HepG2 (cell line): ENCODE data around the gene ARHGAP35. TPM values are rescaled to one million over a fixed set of nuclear protein-coding genes. Genes with fewer than 3 reads are reported as not detected.

Experiments used
- ATAC-seq: fragments of 200-7000 bp; cut with Tn5 transposase; 3 replicates; pipeline ENCODE4 v1.9.1; 2020; ENCODE audit warnings: mild to moderate bottlenecking, moderate library complexity
- BruUV-seq: library from RNA; stranded (reverse); fragments of 400-500 nt; replicated peaks from 2 replicates; lab custom pipeline; 2021; lab: Mats Ljungman, UMichigan
- CTCF ChIA-PET: fragments of 300-600 bp; formaldehyde crosslinking; extraction: SDS; loops from one replicate; lab custom pipeline; 2021; ENCODE audit warnings: low total read pairs, inconsistent platforms, low intra/inter-chr PET ratio; lab: Yijun Ruan, JAX
- POLR2A ChIA-PET: fragments of 350-600 bp; sonication (Branson Sonifier 250); formaldehyde crosslinking; loops from one replicate; lab custom pipeline; 2020; ENCODE audit warnings: antibody characterized with exemption, inconsistent platforms; lab: Yijun Ruan, JAX
- DNase-seq: peaks from one replicate; pipeline ENCODE4 v3.0.0-alpha.2; 2015; ENCODE audit warnings: low spot score
- FAIRE-seq: peaks from 3 replicates; lab custom pipeline; 2011; peaks lifted over from hg19 to GRCh38; lab: Jason Lieb, UNC
- H2AFZ ChIP-seq: one replicate; pipeline ENCODE4 v1.6.1; 2011; ENCODE audit warnings: low read length, inconsistent platforms
- H3K27ac ChIP-seq: fragments of 300-600 bp; 3 replicates; pipeline ENCODE4 v1.8.0; 2011; ENCODE audit warnings: mixed run types, mild to moderate bottlenecking, mixed read lengths, low read length, inconsistent platforms; ENCODE audit not compliant: insufficient read depth; ENCODE audit errors: extremely low read length
- H3K27me3 ChIP-seq, 2 experiments: fragments of 200-600 bp in 1 of 2; 2 replicates in 1 of 2; 3 replicates in 1 of 2; pipeline versions ENCODE4 v1.6.0 to v1.8.0; 2011; ENCODE audit warnings: low read length in 2 of 2, mild to moderate bottlenecking in 2 of 2, moderate library complexity in 2 of 2, inconsistent platforms in 1 of 2; ENCODE audit not compliant: insufficient read depth in 2 of 2, control insufficient read depth in 1 of 2
- H3K36me3 ChIP-seq, 2 experiments: fragments of 200-600 bp in 1 of 2; replicated peaks in 1 of 2; 2 replicates in 1 of 2; 3 replicates in 1 of 2; pipeline versions ENCODE4 v1.5.1 to v1.8.0; 2011; ENCODE audit warnings: low read length in 2 of 2, inconsistent platforms in 1 of 2; ENCODE audit not compliant: insufficient read depth in 2 of 2, control insufficient read depth in 1 of 2
- H3K4me1 ChIP-seq: 2 replicates; pipeline ENCODE4 v1.5.1; 2012; ENCODE audit warnings: low read length, inconsistent platforms; ENCODE audit not compliant: insufficient read depth
- H3K4me2 ChIP-seq: 2 replicates; pipeline ENCODE4 v1.6.0; 2011; ENCODE audit warnings: low read depth, low read length, inconsistent platforms
- H3K4me3 ChIP-seq, 3 experiments: fragments of 200-600 bp in 1 of 3; sonication (generic), shearing (Covaris generic) in 1 of 3; replicated peaks in 1 of 3; 2 replicates each; pipeline ENCODE4 v1.5.1; 2011 to 2016; ENCODE audit warnings: low read length in 3 of 3, inconsistent platforms in 2 of 3, low read depth in 2 of 3, mild to moderate bottlenecking in 2 of 3, control low read depth in 1 of 3, mixed read lengths in 1 of 3; ENCODE audit not compliant: insufficient read depth in 1 of 3
- H3K79me2 ChIP-seq: one replicate; pipeline ENCODE4 v1.6.1; 2011; ENCODE audit warnings: low read length, inconsistent platforms; ENCODE audit not compliant: insufficient read depth
- H3K9ac ChIP-seq: 2 replicates; pipeline ENCODE4 v1.6.0; 2011; ENCODE audit warnings: mild to moderate bottlenecking, low read depth, low read length, inconsistent platforms; ENCODE audit not compliant: insufficient read depth
- H3K9me3 ChIP-seq: 2 replicates; pipeline ENCODE4 v1.5.1; 2012; ENCODE audit warnings: mild to moderate bottlenecking, low read length
- H4K20me1 ChIP-seq: 2 replicates; pipeline ENCODE4 v1.6.0; 2011; ENCODE audit warnings: inconsistent platforms, mild to moderate bottlenecking, low read length, moderate library complexity; ENCODE audit not compliant: insufficient read depth
- ATF7-NPFF ChIP-seq: sonication (generic); formaldehyde crosslinking; IDR thresholded peaks from 2 replicates; pipeline ENCODE4 v1.8.1; 2023; ENCODE audit warnings: mild to moderate bottlenecking, low read depth, missing genetic modification reagents, moderate library complexity
- CBX2 ChIP-seq, 2 experiments: fragments of 200-600 bp in 1 of 2; sonication (generic); formaldehyde crosslinking in 1 of 2; IDR thresholded peaks; 2 replicates each; pipeline versions ENCODE4 v1.7.0 to v1.8.1; 2018 to 2022; ENCODE audit warnings: low read depth in 2 of 2, low read length in 1 of 2, mild to moderate bottlenecking in 1 of 2, missing genetic modification reagents in 1 of 2
- E2F1 ChIP-seq: sonication (generic); formaldehyde crosslinking; IDR thresholded peaks from 2 replicates; pipeline ENCODE4 v1.5.0; 2020; ENCODE audit warnings: missing genetic modification reagents
- FOXK1 ChIP-seq: sonication (generic); formaldehyde crosslinking; IDR thresholded peaks from 2 replicates; pipeline ENCODE4 v1.4.0; 2020; ENCODE audit warnings: low read depth, missing genetic modification reagents, borderline replicate concordance
- HNF4G ChIP-seq, 2 experiments: sonication (generic) in 1 of 2; formaldehyde crosslinking in 1 of 2; IDR thresholded peaks; 2 replicates each; pipeline versions ENCODE4 v1.4.0 to v1.6.1; 2011 to 2020; ENCODE audit warnings: borderline replicate concordance in 2 of 2, low read depth in 2 of 2, mild to moderate bottlenecking in 2 of 2, low read length in 1 of 2, missing genetic modification reagents in 1 of 2, moderate library complexity in 1 of 2
- MAX ChIP-seq: IDR thresholded peaks from 2 replicates; pipeline ENCODE4 v1.6.1; 2012; ENCODE audit warnings: inconsistent platforms
- MAZ ChIP-seq, 2 experiments: sonication (generic) in 1 of 2; formaldehyde crosslinking in 1 of 2; IDR thresholded peaks; 2 replicates each; pipeline versions ENCODE4 v1.5.0 to v1.6.1; 2012 to 2020; ENCODE audit warnings: low read depth in 2 of 2, mild to moderate bottlenecking in 2 of 2, borderline replicate concordance in 1 of 2, improper control_type of control experiment in 1 of 2, low read length in 1 of 2, missing genetic modification reagents in 1 of 2, moderate library complexity in 1 of 2
- MEIS2 ChIP-seq: sonication (generic); formaldehyde crosslinking; IDR thresholded peaks from 2 replicates; pipeline ENCODE4 v1.9.0; 2021; ENCODE audit warnings: mild to moderate bottlenecking, missing genetic modification reagents
- MXD3 ChIP-seq: IDR thresholded peaks from 2 replicates; pipeline ENCODE4 v1.6.1; 2016; ENCODE audit warnings: mild to moderate bottlenecking, missing biosample characterization, missing genetic modification reagents
- MYC ChIP-seq: sonication (generic); formaldehyde crosslinking; IDR thresholded peaks from 2 replicates; pipeline ENCODE4 v1.9.0; 2021; ENCODE audit warnings: missing genetic modification reagents, borderline replicate concordance
- YEATS4 ChIP-seq: sonication (generic); formaldehyde crosslinking; IDR thresholded peaks from 2 replicates; pipeline ENCODE4 v1.4.0; 2020; ENCODE audit warnings: missing genetic modification reagents, borderline replicate concordance
- ZNF121 ChIP-seq: sonication (generic); formaldehyde crosslinking; IDR thresholded peaks from 2 replicates; pipeline ENCODE4 v1.5.0; 2020; ENCODE audit warnings: mild to moderate bottlenecking, missing genetic modification reagents
- ZNF354B ChIP-seq: sonication (generic); formaldehyde crosslinking; IDR thresholded peaks from 2 replicates; pipeline ENCODE4 v1.8.0; 2022; ENCODE audit warnings: mild to moderate bottlenecking, missing genetic modification reagents
- ZNF550 ChIP-seq: sonication (generic); formaldehyde crosslinking; IDR thresholded peaks from 2 replicates; pipeline ENCODE4 v1.4.0; 2020; ENCODE audit warnings: mild to moderate bottlenecking, missing genetic modification reagents, borderline replicate concordance
- ZNF766 ChIP-seq: sonication (generic); formaldehyde crosslinking; IDR thresholded peaks from 2 replicates; pipeline ENCODE4 v1.5.0; 2020; ENCODE audit warnings: missing genetic modification reagents, borderline replicate concordance
- WGBS: methylation state at CpG from one replicate; pipeline ENCODE4 v1.1.6; 2017; ENCODE audit warnings: low lambda C conversion rate; 5-methylcytosine and 5-hydroxymethylcytosine counted together
- in situ Hi-C: cut with HindIII; loops from 2 replicates; pipeline ENCODE4 v1.10.0; 2017; ENCODE audit warnings: low pct_unique_long_range_greater_than_20kb; ENCODE audit not compliant: extremely low pct_ligation_motif_present
- intact Hi-C: fragments of 100-400 bp; cut with micrococcal nuclease; formaldehyde crosslinking; loops from one replicate; pipeline ENCODE4 v1.10.0; 2022; ENCODE audit not compliant: unreplicated experiment
- polyA plus RNA-seq, 8 experiments: library from polyadenylated mRNA; depleted of rRNA in 3 of 8; stranded (reverse) in 7 of 8; unstranded in 1 of 8; fragments of >200 nt; fragmentation: Illumina TruSeq in 4 of 8; extraction: Trizol in 4 of 8; gene quantifications; 2 replicates each; pipeline versions ENCODE4 v1.2.1 to v1.2.3, GENCODE V29; 2011 to 2016; ENCODE audit warnings: low read depth in 4 of 8, missing spikeins in 1 of 8, mixed read lengths in 1 of 8; ENCODE audit not compliant: insufficient read depth in 1 of 8
- total RNA-seq, 5 experiments: library from RNA; depleted of rRNA; stranded (reverse); fragments of >200 nt; fragmentation: Illumina TruSeq; extraction: Trizol; gene quantifications; 2 replicates each; pipeline ENCODE4 v1.2.3, GENCODE V29; 2016; ENCODE audit warnings: low read depth in 1 of 5

The ARHGAP35 gene
- total and polyA plus RNA-seq, 2 of the 13 experiments (the other 11 are each of a cell fraction or from before 2014, with no cell fraction given): 30.1 to 30.2 TPM

- no peak for TF ChIP-seq E2F1 (CRISPR knock-in tag)
Observed at GRCh38 chr19:46860846-46861690, at the start of gene ARHGAP35 (continued).

GRCh38 chr19:46812977-46813838 lies 47.6 kb upstream of the ARHGAP35 start:
- Histone ChIP-seq H3K4me1 (peaks cover 44% of the 10 kb centered on the region), H3K4me3 (peak overlapping the region; percentile 7 to 58 (median 10); a peak in 3 of 6 replicates), H3K9ac (no peak overlapping the region), H3K4me2 (peak overlapping the region; percentile 72), H3K27me3 (peaks cover 0 to 12% of the 10 kb centered on the region in 2 experiments; a peak in 4 of 5 replicates), H3K27ac (no peak overlapping the region), H3K36me3 (no peaks in the 10 kb centered on the region), H3K79me2 (no peaks in the 10 kb centered on the region), H3K9me3 (no peaks in the 10 kb centered on the region), H2AFZ (no peak overlapping the region), H4K20me1 (no peaks in the 10 kb centered on the region)
- ATAC-seq: peak; percentile 67
- ChIA-PET POLR2A (interaction anchor here (1.3 to 1.7 kb wide), 3 partner anchors 9 to 25 kb away, joined by 3 to 6 read pairs (median 3); partner anchors contain the start of gene SLC1A5), CTCF (no interaction called here)
- in situ Hi-C loops: no loop called here
- 3% methylated on average over 24 of the region's 24 CpGs for WGBS
- BruUV-seq: no TSS peak
- peak; percentile 26 for DNase-seq
- no peak for FAIRE-seq
- intact Hi-C loops: no loop called here
- no peak for TF ChIP-seq ZNF766 (CRISPR knock-in tag)
- TF ChIP-seq MAX: peak; percentile 66
- no peak for TF ChIP-seq ZNF121 (CRISPR knock-in tag)
- 0 out of 2 replicates have a peak, but pooled peaks have one; percentile 24 for TF ChIP-seq MXD3
- TF ChIP-seq YEATS4 (CRISPR knock-in tag): no peak
- TF ChIP-seq ZNF354B (CRISPR knock-in tag): no peak
- peak; percentile 51; the same call in 1 of the 2 replicates for TF ChIP-seq MYC (CRISPR knock-in tag)
- TF ChIP-seq FOXK1 (CRISPR knock-in tag): no peak
- no peak for TF ChIP-seq HNF4G (IDR thresholded peaks at IDR 0.05; ENCODE audit: borderline replicate concordance, low read depth, low read length)
- TF ChIP-seq HNF4G (CRISPR knock-in tag; IDR thresholded peaks at IDR 0.05; ENCODE audit: borderline replicate concordance, low read depth): no peak
- no peak for TF ChIP-seq ATF7-NPFF (CRISPR knock-in tag)
- no peak for TF ChIP-seq MAZ (IDR thresholded peaks at IDR 0.05; ENCODE audit: borderline replicate concordance, low read depth, low read length)
- no peak for TF ChIP-seq MAZ (CRISPR knock-in tag; IDR thresholded peaks at IDR 0.05; ENCODE audit: low read depth)
- TF ChIP-seq CBX2 (IDR thresholded peaks at IDR 0.05; ENCODE audit: low read depth, low read length): no peak
- no peak for TF ChIP-seq CBX2 (CRISPR knock-in tag; IDR thresholded peaks at IDR 0.05; ENCODE audit: low read depth)
- TF ChIP-seq ZNF550 (CRISPR knock-in tag): no peak
- no peak for TF ChIP-seq MEIS2 (CRISPR knock-in tag)
